ENCODE data around the gene AMPD3.

The AMPD3 gene

DNA sequence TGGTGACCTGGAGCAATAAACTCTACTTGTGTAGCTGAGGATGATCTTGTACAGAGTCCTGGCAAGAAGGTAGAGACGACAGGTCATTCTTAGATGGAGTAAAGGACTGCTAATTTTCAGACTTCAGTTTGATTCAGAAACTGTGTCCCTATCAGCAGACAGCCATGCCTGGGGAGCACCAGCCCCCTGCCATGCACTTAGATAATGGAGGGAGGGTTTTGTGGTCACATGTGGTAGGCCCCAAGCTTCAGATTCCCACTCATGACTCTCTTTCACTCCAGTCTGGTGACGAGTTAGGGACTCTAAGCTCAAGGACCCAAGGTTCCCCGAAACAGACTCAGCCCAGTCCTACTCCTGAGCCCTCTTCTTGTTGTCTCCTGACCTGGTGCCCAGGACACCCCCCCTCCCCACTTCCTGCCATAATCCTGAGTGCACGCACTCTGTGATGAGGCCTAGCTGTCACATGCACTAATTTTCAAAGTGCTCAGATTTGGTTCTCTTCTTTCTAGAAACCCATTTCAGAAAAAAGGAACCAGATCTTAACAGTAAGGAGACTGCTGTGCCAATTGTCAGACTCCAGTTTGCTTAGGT, 10.2 kb upstream of the AMPD3 start:
- Histone ChIP-seq H3K27ac (ENCODE audit: insufficient read depth, low read length, poor library complexity, severe bottlenecking) (no peak overlapping the region), H3K36me3 (ENCODE audit: control insufficient read depth, insufficient read depth, low read length) (no peaks in the 10 kb centered on the region), H3K4me1 (ENCODE audit: control insufficient read depth, insufficient read depth, low read length, poor library complexity, severe bottlenecking) (peaks cover 3% of the 10 kb centered on the region), H3K4me3 (ENCODE audit: insufficient read depth, low read depth, low read length, poor library complexity, severe bottlenecking) (no peak overlapping the region), H3K27me3 (replicated peaks; ENCODE audit: control insufficient read depth, insufficient read depth, low read length, poor library complexity, severe bottlenecking) (no peaks in the 10 kb centered on the region), H3K9me3 (ENCODE audit: control insufficient read depth, low read length) (no peaks in the 10 kb centered on the region)
- no peak for DNase-seq

DNA sequence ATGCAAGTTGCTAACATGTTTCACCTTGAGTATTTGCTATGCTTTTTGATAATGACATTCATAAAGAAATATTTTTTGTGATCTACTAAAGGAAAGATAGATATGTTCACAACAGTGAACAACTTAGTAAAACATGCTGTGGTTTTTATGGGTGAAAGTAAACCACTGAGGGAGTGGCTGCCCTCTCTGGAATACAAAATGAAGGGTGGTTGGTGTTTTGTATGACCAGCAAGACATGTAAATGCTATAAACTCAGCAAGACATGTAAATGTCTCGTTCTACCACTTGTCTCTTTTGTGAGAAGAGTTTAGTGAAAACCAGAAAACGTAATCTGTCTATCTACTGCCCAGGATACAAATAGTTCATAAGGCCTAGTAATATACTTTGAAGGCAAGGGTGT, 7.6 kb upstream of the AMPD3 start:
- Histone ChIP-seq H3K27ac (ENCODE audit: insufficient read depth, low read length, poor library complexity, severe bottlenecking) (no peak overlapping the region), H3K27me3 (replicated peaks; ENCODE audit: control insufficient read depth, insufficient read depth, low read length, poor library complexity, severe bottlenecking) (no peaks in the 10 kb centered on the region), H3K9me3 (ENCODE audit: control insufficient read depth, low read length) (no peaks in the 10 kb centered on the region), H3K36me3 (ENCODE audit: control insufficient read depth, insufficient read depth, low read length) (no peaks in the 10 kb centered on the region), H3K4me1 (ENCODE audit: control insufficient read depth, insufficient read depth, low read length, poor library complexity, severe bottlenecking) (peaks cover 20% of the 10 kb centered on the region), H3K4me3 (ENCODE audit: insufficient read depth, low read depth, low read length, poor library complexity, severe bottlenecking) (no peak overlapping the region)
- no peak for DNase-seq

DNA sequence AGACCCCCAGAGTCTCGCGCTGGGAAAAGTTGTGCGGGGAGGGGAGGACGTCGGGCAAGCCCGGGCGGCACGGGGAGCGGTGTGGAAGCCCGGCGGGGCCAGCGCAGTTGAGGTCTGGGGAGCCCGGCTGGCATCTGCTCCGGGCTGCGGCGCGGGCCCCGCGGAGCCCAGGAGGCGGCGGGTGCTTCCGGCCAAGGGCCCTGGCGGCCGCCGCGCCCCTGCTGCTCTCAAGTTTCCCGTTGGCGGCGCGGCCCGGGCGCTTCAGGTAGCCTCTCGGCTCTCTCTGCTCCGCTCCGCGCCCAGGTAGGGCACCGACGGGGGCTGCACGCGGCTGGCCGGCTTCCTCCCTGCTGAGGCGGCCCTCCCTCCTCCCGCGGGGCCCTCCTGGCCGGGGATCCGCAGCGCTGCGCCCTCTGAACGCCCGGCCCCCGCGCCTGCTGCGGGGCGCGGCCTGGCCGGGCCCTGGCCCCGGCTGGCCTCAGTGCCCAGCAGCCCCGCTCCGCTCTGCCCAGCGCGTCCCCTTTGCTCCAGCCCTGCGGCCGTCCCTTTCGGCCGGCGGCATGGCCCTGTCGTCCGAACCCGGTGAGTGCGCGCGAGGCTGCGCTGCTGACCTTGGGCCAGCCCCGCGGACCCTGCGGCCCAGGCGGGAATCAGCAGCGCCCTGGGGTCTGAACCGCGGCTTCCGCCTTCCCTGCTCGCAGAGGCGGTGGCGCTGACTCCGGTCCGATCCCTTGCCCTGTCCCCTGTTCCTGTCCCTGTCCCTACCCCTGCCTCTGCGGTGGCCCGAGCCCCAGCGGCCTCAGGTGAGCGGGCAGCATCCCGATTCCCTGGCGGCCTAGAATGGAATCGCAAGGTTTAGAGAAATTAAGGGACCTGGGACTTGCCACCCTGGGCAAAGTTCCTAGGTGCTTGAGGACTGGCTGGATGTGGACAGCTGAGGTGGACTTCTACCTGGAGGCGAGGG, 4.3 kb upstream of the AMPD3 start:
- peak overlapping the region; percentile 76 for H3K27ac ChIP-seq (ENCODE audit: insufficient read depth, low read length, poor library complexity, severe bottlenecking)
- H3K4me1 ChIP-seq (ENCODE audit: control insufficient read depth, insufficient read depth, low read length, poor library complexity, severe bottlenecking): peaks cover 31% of the 10 kb centered on the region
- peak in 2 of 3 donors; percentile 23 to 26 for DNase-seq
- no peaks in the 10 kb centered on the region for H3K36me3 ChIP-seq (ENCODE audit: control insufficient read depth, insufficient read depth, low read length)
- H3K9me3 ChIP-seq (ENCODE audit: control insufficient read depth, low read length): no peaks in the 10 kb centered on the region
- H3K27me3 ChIP-seq (replicated peaks; ENCODE audit: control insufficient read depth, insufficient read depth, low read length, poor library complexity, severe bottlenecking): no peaks in the 10 kb centered on the region
- peak overlapping the region; percentile 65 for H3K4me3 ChIP-seq (ENCODE audit: insufficient read depth, low read depth, low read length, poor library complexity, severe bottlenecking)

DNA sequence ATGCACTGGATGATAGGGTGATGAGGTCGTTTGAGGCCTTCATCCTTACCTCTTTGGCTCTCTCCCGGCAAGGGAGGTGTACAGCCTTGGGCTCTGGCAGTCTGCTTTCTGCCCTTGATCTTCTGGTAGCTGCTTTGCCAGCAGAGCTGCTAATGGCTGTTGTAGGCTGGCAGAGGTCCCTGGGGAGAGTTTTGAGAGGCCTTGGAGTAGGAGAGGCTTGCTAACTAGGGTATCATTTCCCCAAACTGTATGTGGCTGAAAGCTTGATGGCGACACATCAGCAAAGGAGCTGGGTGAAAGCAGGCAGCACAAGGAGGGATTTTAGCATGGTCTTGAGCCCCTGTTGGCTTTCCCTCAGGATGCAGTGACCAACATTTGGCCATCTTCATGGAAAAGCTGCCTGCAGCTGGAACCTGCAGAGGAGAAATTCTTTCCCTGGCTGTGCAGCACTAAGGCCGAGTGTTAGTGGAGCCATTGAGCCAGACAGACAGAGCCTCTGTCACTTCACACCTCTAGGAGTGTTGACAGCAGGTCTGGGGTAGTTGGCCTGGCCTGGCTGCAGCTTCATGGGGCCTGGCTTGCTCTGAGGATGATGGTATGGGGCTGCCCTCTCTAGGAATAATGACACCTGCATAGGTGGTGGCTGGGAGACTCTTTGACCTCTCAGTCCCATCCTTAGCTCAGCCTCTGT, 3.5 kb upstream of the AMPD3 start:
- no peaks in the 10 kb centered on the region for H3K9me3 ChIP-seq (ENCODE audit: control insufficient read depth, low read length)
- H3K27me3 ChIP-seq (replicated peaks; ENCODE audit: control insufficient read depth, insufficient read depth, low read length, poor library complexity, severe bottlenecking): no peaks in the 10 kb centered on the region
- H3K27ac ChIP-seq (ENCODE audit: insufficient read depth, low read length, poor library complexity, severe bottlenecking): peak overlapping the region; percentile 76
- peaks cover 39% of the 10 kb centered on the region for H3K4me1 ChIP-seq (ENCODE audit: control insufficient read depth, insufficient read depth, low read length, poor library complexity, severe bottlenecking)
- H3K4me3 ChIP-seq (ENCODE audit: insufficient read depth, low read depth, low read length, poor library complexity, severe bottlenecking): peak overlapping the region; percentile 65
- H3K36me3 ChIP-seq (ENCODE audit: control insufficient read depth, insufficient read depth, low read length): no peaks in the 10 kb centered on the region
- no peak for DNase-seq

DNA sequence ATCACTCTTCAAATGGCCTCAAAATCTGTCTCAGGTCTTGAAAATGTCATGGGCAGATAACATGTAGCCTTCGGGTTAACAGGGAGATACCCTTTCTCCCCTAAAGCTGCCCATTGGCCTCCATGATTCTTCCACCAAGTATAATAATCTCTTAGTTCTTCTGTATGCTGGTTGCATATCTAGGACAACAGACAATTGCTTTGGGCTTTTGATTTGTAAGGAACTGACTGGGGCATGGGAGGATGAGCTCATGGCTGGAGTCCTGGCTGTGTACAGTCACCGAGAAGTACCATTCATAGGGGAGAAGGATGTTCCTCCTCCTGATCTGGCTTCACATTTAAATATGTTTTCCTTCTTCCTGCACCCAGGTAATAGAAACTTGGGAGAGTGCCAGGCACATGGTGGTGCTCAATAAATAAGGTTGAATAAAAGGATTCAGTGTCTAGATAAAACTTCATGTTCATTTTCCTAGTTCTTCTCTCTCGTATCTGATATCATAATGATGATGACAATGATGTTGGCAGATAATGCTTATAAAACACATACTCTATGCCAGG, 2.8 kb upstream of the AMPD3 start:
- H3K27me3 ChIP-seq (replicated peaks; ENCODE audit: control insufficient read depth, insufficient read depth, low read length, poor library complexity, severe bottlenecking): no peaks in the 10 kb centered on the region
- H3K4me1 ChIP-seq (ENCODE audit: control insufficient read depth, insufficient read depth, low read length, poor library complexity, severe bottlenecking): peaks cover 46% of the 10 kb centered on the region
- H3K4me3 ChIP-seq (ENCODE audit: insufficient read depth, low read depth, low read length, poor library complexity, severe bottlenecking): no peak overlapping the region
- no peaks in the 10 kb centered on the region for H3K9me3 ChIP-seq (ENCODE audit: control insufficient read depth, low read length)
- DNase-seq: no peak
- peak overlapping the region; percentile 33 for H3K27ac ChIP-seq (ENCODE audit: insufficient read depth, low read length, poor library complexity, severe bottlenecking)
- H3K36me3 ChIP-seq (ENCODE audit: control insufficient read depth, insufficient read depth, low read length): no peaks in the 10 kb centered on the region

DNA sequence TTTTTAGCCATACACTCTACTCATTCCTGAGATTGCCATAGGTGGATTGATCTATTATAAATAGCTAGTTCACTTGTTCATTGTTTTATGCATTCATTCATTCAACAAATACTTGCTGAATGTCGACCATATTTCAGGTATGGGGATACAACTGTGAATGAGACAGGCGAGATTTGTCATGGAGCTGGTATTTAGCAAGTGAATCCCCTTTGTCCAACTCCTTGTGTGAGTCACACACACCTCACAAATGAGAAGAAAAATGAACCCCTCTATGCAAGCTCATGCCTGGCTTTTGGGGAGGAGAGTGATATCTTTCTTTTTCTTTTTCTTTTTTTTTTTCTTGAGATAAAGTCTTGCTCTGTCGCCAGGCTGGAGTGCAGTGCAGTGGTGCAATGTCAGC, 1.8 kb upstream of the AMPD3 start:
- Histone ChIP-seq H3K27me3 (replicated peaks; ENCODE audit: control insufficient read depth, insufficient read depth, low read length, poor library complexity, severe bottlenecking) (no peaks in the 10 kb centered on the region), H3K9me3 (ENCODE audit: control insufficient read depth, low read length) (no peaks in the 10 kb centered on the region), H3K36me3 (ENCODE audit: control insufficient read depth, insufficient read depth, low read length) (no peaks in the 10 kb centered on the region), H3K4me3 (ENCODE audit: insufficient read depth, low read depth, low read length, poor library complexity, severe bottlenecking) (no peak overlapping the region), H3K27ac (ENCODE audit: insufficient read depth, low read length, poor library complexity, severe bottlenecking) (no peak overlapping the region), H3K4me1 (ENCODE audit: control insufficient read depth, insufficient read depth, low read length, poor library complexity, severe bottlenecking) (peaks cover 56% of the 10 kb centered on the region)
- DNase-seq: no peak

DNA sequence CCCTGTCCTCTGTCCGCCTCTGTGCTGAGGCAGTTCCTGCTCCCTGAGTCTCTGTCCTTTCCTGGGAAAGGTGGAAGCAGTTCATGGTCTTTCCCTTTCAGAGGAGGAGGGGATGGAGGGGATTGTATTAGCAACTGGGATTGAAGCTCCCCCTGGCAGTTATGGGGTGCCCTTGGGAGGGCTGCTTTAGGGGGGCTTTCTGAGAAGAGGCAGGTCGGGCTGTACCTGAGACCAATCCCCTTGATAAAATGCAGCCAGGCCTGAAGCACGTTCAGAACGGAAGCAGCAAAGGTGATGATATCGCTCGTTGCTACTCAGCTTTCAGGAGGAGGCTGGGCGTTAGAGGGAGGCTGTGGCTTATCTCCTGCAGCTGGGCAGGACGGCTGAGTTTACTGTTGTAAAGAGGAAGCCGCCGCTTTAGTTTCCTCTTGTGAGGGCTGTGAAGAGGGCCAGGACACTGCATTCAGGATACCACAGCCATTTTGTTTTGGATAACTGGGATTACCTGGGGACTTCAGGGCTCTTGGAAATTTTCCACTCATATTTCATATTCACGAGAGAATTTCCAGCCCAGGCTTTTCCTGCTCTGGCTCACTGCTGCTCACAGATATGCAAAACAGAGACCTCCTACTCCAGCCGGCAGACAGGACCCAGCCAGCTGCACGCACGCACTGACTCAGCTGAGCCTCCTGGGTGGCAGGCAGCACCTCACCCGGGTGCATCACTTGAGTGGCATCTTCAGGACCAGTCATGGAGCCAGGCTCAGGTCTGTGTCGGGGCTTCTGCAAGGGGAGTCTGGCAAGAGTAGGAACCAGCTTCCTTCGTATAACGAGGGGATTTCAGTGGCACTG, 798 bp downstream of the AMPD3 start:
- H3K4me3 ChIP-seq (ENCODE audit: insufficient read depth, low read depth, low read length, poor library complexity, severe bottlenecking): peak overlapping the region; percentile 52
- H3K9me3 ChIP-seq (ENCODE audit: control insufficient read depth, low read length): no peaks in the 10 kb centered on the region
- H3K27me3 ChIP-seq (replicated peaks; ENCODE audit: control insufficient read depth, insufficient read depth, low read length, poor library complexity, severe bottlenecking): no peaks in the 10 kb centered on the region
- H3K27ac ChIP-seq (ENCODE audit: insufficient read depth, low read length, poor library complexity, severe bottlenecking): peak overlapping the region; percentile 81
- DNase-seq: peak; percentile 49 to 74 (median 50)
- peaks cover 59% of the 10 kb centered on the region for H3K4me1 ChIP-seq (ENCODE audit: control insufficient read depth, insufficient read depth, low read length, poor library complexity, severe bottlenecking)
- H3K36me3 ChIP-seq (ENCODE audit: control insufficient read depth, insufficient read depth, low read length): no peaks in the 10 kb centered on the region

DNA sequence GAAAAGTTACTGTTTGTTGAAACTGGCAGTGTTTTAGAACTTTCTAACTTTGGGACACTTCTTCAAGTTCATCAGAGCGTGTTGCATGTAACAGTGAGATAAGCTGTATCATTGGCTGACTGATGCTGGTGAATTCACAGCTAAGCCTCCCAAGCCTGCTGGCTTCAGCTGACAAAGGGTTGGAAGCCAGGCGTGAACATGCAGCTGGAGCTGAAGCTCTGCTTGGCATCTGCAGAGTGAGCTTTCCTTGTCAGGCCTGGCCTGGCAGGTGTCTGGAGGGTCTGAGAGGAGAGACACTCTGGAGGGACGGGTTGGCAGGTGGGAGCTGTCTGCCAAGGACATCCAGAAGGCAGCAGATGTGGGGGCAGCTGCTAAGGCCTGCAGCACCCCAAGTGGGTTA, 1.5 kb downstream of the AMPD3 start:
- peaks cover 3% of the 10 kb centered on the region for H3K36me3 ChIP-seq (ENCODE audit: control insufficient read depth, insufficient read depth, low read length)
- H3K4me3 ChIP-seq (ENCODE audit: insufficient read depth, low read depth, low read length, poor library complexity, severe bottlenecking): peak overlapping the region; percentile 52
- no peaks in the 10 kb centered on the region for H3K9me3 ChIP-seq (ENCODE audit: control insufficient read depth, low read length)
- H3K27ac ChIP-seq (ENCODE audit: insufficient read depth, low read length, poor library complexity, severe bottlenecking): peak overlapping the region; percentile 81
- DNase-seq: no peak
- peaks cover 53% of the 10 kb centered on the region for H3K4me1 ChIP-seq (ENCODE audit: control insufficient read depth, insufficient read depth, low read length, poor library complexity, severe bottlenecking)
- H3K27me3 ChIP-seq (replicated peaks; ENCODE audit: control insufficient read depth, insufficient read depth, low read length, poor library complexity, severe bottlenecking): no peaks in the 10 kb centered on the region

DNA sequence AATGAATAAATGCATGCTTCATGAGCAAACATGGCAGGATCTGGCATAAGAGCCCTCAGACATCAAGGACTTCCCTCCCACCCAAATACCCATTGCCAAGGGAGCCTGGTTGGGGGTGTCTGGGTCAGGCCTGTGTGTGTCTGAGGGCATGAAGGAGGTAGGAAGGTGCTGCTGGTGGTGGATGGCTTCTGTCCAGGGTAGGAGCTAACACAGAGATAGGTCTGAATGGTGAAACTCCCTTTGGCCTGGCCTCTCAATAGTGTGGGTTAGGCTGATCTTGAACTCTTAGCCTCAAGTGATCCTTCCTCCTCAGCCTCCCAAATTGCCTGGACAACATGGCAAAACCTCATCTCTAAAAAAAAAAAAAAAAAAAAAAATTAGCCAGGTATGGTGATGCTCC, 2.8 kb downstream of the AMPD3 start:
- Histone ChIP-seq H3K9me3 (ENCODE audit: control insufficient read depth, low read length) (no peaks in the 10 kb centered on the region), H3K27ac (ENCODE audit: insufficient read depth, low read length, poor library complexity, severe bottlenecking) (peak overlapping the region; percentile 81), H3K36me3 (ENCODE audit: control insufficient read depth, insufficient read depth, low read length) (peaks cover 17% of the 10 kb centered on the region), H3K4me3 (ENCODE audit: insufficient read depth, low read depth, low read length, poor library complexity, severe bottlenecking) (no peak overlapping the region), H3K27me3 (replicated peaks; ENCODE audit: control insufficient read depth, insufficient read depth, low read length, poor library complexity, severe bottlenecking) (no peaks in the 10 kb centered on the region), H3K4me1 (ENCODE audit: control insufficient read depth, insufficient read depth, low read length, poor library complexity, severe bottlenecking) (peaks cover 49% of the 10 kb centered on the region)
- DNase-seq: no peak

Measured in effector memory CD4-positive, alpha-beta T cell (primary cell).